GM20000 (cell line): ENCODE data around the gene TFPI2.
"Not testable (repeated sequence)": the region's sequence is repeated elsewhere in the genome, so short reads cannot be mapped to it uniquely, and the experiment has no call there.

Source experiments
- DNase-seq: peaks from one replicate; pipeline ENCODE4 v3.0.0; 2012; ENCODE audit warnings: low spot score
- CTCF ChIP-seq: IDR thresholded peaks from 2 replicates; pipeline ENCODE4 v1.5.1; 2012; ENCODE audit warnings: mild to moderate bottlenecking, control low read depth; ENCODE audit errors: extremely low read depth, missing control alignments

TFPI2 gene

GRCh38 chr7:93914581-93915066, 24.1 kb upstream of the TFPI2 start:
- no peak for TF ChIP-seq CTCF
- no peak for DNase-seq

GRCh38 chr7:93913197-93913596, 22.6 kb upstream of the TFPI2 start:
- no peak for DNase-seq
- TF ChIP-seq CTCF, result no peak

- DNase-seq, result not testable (repeated sequence)
Measured at GRCh38 chr7:93911661-93912060, 21.1 kb upstream of the TFPI2 start.

GRCh38 chr7:93911242-93911641, 20.7 kb upstream of the TFPI2 start:
- not testable (repeated sequence) for DNase-seq

GRCh38 chr7:93910076-93910994, 19.8 kb upstream of the TFPI2 start:
- no peak for DNase-seq
- no peak for TF ChIP-seq CTCF

- no peak for TF ChIP-seq CTCF
- DNase-seq, result no peak
Measured at GRCh38 chr7:93906267-93906666, 15.7 kb upstream of the TFPI2 start, which contains the start of gene GNGT1. GNGT1 (plus strand) TSS chr7:93906567; CDS start chr7:93906747, 180 bp downstream.

- TF ChIP-seq CTCF, result peak; percentile 20
- peak; percentile 32 for DNase-seq
Measured at GRCh38 chr7:93902777-93903423, 12.3 kb upstream of the TFPI2 start.

GRCh38 chr7:93897680-93898079, 7.1 kb upstream of the TFPI2 start:
- TF ChIP-seq CTCF, result no peak
- DNase-seq, result no peak
